Central memory CD4-positive, alpha-beta T cell (primary cell): ENCODE measurements around the gene CNOT9.
"Not testable (repeated sequence)": the region's sequence is repeated elsewhere in the genome, so short reads cannot be mapped to it uniquely, and the experiment has no call there.

Experiments
- DNase-seq: peaks from one replicate; pipeline ENCODE4 v3.0.0; 2022
- total RNA-seq, 3 experiments: gene quantifications; one replicate each; lab custom pipeline; 2026; lab: John Stamatoyannopoulos, UW

Gene CNOT9, protein sequence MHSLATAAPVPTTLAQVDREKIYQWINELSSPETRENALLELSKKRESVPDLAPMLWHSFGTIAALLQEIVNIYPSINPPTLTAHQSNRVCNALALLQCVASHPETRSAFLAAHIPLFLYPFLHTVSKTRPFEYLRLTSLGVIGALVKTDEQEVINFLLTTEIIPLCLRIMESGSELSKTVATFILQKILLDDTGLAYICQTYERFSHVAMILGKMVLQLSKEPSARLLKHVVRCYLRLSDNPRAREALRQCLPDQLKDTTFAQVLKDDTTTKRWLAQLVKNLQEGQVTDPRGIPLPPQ
- 79.9 to 185 (median 82.0) reads per million in 3 experiments for total RNA-seq

DNA sequence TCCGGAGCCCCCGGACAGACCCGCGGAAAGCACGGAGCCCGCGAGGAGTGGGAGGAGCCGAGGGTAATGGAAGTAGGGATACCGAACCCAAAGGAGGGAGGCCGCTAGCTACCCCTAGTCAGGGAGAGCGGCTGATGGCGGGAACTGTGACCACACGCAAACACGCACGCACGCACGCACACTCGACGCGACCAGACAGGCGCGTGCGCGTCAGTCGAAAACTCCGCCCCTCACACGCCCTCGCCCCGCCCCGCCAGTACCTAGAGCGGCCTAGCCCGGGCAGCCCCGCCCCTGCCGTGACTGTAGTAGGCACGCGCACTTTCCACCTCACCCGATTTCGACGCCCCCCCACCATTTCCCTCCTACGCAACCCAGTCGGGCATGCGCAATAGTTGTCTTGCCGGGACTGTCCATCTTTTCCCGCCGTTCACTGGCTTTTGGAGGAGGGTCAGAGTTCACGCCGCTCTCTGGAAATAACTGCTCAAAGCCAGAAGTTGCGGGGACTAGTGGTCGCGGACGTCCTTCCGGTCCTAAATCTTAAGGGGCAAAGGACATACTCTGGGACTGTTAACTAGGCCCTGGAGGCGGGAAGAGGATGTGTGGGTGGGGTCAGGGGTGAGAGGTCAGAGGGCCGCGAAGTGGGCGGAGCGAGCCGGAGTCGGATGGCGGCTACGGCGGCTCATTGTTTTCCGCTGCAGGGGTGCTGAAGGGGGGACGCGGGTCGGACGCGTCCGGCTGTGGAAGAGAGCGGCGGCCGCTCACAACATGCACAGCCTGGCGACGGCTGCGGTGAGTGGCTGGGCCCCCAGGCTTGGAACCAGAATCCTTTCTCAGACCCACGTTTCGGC is at the start of gene CNOT9, which contains the start of gene USP37:
Gene CNOT9 (plus strand): TSS at position 650 of the 848 bp plus-strand sequence. CDS start 116 bp downstream, at position 766.
Gene USP37 (minus strand): TSS at position 162 of the 848 bp plus-strand sequence. CDS start 9,698 bp downstream, outside the sequence.
- DNase-seq: peak; percentile 100

DNA sequence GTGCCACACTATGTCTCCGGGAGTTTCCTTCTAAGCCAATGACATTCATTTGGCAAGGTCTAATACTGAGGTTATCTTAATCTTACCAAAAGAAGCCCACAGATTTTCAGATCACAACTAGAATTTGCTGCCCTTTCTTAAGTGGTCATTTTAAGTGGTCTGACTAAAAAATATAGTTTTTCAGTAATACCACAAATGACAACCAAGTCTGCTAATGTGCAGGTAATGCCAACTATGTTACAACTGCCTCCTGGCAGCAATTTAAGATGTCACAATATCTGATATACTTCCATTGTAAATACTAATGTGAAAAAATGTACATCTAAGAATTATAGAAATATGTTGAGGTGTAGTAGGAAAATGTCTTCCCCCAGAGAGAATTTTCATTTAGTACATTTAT is 49.8 kb upstream of the CNOT9 start:
- no peak for DNase-seq

DNA sequence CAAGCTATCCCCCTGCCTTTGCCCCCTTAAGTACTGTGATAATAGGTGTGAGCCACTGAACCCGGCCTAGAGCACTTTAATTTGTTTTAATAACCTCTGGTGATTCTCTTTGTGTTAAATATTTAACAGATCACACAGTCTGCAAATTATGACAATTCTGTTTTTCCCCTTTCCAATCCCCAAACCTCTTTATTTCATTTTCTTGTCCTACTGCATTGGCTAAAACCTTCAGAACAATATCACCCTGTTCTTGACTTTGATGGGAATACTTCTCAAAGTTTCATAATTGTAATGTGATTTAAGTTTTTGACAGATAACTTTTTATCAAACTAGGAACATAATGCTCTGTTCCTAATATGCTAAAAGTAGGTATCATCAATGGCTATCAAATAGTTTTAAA is 45.0 kb upstream of the CNOT9 start:
- no peak for DNase-seq

DNA sequence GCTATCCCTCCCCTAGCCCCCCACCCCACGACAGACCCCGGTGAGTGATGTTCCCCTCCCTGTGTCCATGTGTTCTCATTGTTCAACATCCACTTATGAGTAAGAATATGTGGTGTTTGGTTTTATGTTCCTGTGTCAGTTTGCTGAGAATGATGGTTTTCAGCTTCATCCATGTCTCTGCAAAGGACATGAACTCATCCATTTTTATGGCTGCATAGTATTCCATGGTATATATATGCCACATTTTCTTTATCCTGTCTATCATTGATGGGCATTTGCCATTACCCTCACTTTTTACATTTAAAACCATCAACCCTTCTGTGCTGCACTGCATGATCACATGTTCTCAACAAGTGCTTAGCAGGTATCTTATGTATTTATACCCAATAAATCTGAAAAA is 40.2 kb upstream of the CNOT9 start:
- DNase-seq: not testable (repeated sequence)

DNA sequence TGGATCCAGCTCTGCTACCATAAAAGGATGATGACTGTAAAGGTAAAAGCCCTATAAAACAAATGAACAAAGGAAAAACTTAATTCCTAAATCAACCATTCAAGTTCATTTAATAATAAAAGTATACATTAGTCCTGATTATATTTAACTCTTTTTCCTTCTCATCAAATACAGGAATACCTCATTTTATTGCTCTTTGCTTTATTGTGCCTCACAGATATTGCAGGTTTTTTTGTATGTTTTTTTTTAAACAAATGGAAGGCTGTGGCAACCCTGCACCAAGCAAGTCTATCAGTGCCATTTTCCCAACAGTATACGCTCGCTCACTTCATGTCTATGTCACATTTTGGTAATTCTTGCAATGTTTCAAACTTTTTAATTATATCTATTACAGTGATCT is 38.6 kb upstream of the CNOT9 start:
- no peak for DNase-seq

DNA sequence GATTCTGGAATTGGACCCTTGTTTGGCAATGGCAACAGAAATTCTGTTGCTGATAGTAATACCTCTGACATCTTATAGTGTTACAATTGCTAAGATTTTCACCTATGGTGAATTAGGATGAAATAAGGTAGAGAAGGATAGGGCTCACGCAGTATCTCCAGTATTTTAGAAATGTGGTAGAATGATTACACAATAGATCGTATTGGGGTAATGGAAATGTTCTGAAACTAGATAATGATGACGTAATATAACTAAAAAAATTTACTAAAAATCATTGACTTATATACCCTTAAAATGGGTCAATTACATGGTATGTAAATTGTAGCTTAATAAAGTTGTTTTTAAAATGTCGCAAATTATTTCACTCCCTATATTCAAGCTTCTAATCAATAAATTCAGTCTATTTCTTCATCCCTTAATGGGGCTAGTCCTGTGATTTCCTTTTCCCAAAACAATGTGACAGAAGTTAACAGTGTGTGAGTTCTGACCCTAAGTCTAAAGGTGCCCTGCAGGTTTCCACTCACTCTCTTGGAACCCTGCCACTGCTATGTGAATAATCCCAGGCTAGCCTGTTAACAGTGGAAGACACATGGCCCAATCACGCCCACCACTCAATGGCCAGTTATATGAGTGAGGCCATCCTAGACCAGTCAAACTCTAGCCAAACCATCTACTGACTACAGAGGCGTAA is 31.7 kb upstream of the CNOT9 start:
- DNase-seq: no peak

DNA sequence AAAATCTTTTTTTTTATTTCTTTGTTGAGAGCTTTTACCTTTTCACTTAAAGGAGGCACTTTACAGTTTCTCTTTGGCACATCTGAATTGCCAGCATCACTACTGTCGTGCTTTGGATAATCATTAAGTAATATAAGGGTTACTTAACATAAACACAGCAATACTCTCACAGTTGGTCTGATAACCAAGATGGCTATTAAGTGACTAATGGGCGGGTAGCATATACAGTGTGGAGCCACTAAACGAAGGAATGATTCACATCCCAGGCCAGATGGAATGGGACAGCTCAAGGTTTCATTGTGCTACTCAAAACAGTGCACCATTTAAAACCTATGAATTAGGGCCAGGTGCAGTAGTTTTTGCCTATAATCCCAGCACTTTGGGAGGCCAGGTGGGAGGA is 28.6 kb upstream of the CNOT9 start:
- DNase-seq: no peak

DNA sequence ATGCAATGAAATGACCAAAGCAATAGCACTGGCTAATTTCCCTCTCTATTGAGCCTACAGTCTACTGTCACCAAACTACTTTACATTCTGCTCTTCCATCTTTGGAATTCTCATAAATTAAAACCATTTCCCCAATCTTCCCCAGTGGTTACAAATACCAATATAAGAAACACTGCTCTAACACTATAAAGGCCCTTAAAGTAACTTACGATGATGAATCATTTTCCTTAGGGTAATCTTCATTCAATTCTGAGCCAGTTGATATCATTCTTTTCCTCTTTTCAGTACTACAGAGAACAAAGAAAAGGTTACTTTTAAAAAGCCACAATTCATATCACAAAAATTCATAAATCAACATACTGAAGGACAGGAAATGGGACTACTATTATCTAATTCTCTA is 22.6 kb upstream of the CNOT9 start:
- no peak for DNase-seq

DNA sequence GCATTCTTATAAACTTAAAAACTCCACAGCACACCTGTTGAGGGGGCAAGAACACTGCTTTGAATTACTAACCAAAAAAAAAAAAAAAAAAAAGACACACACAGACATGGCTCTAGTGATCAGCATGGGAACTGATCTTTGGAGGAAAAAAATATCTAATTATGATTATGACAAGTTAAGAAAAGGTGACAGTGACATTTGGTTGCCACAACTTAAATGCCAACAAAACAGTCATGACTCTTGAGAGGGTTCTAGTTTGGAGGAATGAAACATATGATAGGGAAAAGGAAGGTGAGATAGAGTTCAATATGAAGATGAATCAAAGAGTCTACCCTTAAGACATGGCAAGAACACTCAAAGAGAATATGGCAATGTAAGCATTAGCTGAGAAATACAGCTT is 21.1 kb upstream of the CNOT9 start:
- DNase-seq: no peak

DNA sequence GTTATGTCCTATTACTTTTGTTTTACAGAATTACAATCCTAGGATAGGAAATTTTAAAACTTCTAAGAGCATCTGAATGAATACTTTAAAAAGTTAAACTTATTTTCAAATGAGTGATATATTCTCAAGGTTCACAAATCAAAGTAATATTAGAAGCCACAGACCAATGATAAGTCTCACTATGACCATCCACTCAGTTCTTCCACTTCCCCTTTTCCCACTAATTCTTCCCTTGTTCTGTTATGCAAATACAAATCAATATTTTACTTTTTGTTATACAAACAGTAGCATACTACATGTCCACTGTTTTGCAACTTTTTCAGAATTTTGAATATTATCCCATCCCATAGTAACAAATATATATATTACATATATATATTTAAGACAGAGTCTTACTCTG is 20.7 kb upstream of the CNOT9 start:
- no peak for DNase-seq

DNA sequence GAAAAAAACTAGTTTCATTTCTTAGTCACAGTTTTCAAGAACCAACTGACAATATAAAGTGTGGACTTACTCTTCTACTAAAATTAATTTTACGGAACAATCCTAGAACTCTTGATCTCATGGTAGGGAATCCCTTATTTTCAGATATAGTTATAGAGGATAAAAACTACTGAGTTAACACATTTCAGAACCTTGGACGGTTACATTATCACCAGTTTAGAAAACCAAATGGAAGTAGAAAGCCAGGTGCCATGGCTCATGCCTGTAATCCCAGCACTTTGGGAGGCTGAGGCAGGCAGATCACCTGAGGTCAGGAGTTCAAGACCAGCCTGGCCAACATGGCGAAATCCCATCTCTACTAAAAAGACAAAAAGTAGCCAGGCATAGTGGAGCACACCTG is 14.4 kb upstream of the CNOT9 start:
- DNase-seq: not testable (repeated sequence)

DNA sequence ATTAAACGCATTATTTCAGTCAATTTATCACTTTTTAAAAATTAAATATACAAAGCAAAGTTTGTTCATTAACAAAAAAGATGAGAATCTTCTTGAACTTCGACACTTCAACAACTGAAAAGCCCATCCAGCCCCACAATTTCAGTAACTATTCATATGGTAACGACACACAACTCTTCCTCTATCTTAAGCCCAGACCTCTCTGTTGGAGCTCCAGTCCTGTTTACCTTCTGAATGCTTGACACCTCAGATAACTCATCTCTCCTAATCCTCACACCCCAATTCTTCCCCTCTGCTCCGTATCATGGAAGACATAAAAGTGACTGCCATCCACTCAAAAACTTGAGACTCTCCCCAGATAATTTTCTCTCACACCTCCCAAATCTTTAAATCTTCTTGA is 13.1 kb upstream of the CNOT9 start:
- DNase-seq: no peak

DNA sequence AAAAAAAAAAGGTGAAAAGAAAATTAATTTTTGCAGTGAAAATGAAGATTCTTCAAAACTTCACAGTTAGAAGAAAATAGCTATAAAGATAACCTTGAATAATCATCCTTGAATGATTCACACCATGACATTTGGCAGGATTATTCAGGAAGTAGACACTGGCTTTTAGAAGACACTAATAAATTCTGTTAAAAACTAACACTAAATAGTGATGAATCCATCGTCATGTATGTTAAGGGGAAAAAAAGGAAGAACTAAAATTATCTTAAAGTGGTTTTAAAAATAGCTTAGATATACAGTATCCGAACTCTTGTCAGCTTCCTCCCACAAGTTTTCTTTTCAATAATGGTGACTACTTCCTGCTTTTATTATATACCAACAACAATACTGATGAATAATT is 10.7 kb upstream of the CNOT9 start:
- no peak for DNase-seq

DNA sequence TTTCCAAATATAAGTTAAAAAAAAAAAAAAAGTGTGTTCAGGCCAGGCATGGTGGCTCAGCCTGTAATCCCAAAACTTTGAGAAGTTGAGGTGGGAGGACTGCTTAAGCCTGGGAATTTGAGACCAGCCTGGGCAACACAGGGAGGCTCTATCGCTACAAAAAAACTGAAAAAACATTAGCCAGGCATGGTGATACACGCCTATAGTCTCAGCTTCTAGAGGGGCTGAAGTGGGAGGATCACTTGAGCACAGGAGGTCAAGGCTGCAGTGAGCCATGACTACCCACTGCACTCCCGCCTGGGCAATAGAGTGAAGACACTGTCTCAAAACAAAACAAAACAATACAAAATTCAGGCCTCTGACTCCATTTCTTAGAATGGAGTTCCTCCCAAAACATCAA is 9.7 kb upstream of the CNOT9 start:
- DNase-seq: no peak

DNA sequence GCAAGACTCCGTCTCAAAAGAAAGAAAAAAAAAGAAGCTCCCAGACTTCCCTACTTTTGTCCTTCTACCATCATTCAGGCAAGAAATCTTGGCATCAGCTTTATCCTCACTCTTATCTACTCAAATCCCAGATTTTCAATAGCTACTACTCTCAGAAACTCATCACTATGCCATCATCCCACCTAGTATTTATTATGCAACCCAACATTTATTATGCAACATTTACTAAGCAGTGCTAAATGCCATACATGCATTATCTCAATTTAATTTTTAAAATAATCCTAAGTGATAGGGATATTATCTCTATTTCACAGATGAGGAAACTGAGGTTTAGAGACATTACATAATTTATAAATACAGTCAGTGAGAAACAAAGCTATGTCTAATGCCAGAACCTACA is 4.6 kb upstream of the CNOT9 start:
- DNase-seq: no peak

DNA sequence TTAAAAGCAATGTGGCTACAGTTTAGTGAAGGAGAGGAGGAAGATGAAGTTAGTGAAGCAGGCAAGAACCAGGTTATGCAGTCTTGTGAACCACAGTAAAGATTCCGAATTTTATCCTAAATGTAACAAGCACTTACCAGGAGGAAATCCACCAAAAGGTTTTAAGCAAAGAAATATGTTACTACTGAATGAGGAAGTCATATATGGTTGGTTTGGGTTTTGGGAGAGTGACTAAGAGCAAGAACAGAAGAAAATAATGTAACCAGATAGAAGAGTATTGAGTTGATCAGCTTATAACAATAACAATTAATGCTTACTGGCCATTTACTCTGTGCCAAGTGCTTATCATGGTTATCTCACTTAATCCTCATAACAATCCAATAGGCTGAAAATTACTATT is 2.3 kb upstream of the CNOT9 start:
- no peak for DNase-seq

DNA sequence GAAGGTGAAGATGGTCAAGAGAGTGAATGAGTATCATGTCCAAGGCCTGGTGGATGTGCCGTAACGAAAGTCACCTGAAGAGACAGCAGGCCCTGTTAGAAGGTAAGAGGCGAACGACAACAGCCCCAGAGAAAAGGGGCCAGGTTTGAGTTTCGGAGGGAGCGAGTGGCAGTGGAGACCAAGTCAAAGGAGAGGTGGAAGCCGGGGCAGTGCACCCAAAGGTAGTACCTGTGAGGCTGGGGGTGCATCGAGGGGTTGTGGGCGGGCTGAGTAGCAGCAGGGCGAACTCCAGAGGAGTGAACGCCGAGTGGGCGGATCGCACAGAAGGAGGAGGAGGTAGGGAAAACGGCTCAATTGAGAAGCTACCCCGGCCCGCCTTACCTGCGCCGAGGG is 846 bp upstream of the CNOT9 start:
- DNase-seq: no peak

DNA sequence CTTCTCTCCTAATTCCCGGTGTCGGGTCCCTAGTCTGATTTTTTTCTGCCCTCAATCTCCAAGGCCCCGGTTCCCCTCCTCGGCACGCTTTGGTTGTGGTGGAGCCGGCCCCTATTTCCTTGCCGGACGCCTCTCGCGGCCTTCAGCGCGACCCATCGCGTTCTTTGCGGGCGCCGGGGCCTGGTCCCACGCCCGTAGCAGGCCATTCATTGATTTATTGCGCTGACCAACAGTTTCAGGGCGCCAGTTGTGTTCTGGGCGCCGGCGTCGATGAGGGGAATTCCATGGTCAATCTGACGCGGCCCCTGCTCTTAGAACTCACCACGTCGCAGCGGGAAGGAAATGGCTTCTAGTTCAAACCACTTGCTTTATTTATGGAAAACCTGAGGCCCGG is 396 bp downstream of the CNOT9 start:
- DNase-seq: peak; percentile 52

DNA sequence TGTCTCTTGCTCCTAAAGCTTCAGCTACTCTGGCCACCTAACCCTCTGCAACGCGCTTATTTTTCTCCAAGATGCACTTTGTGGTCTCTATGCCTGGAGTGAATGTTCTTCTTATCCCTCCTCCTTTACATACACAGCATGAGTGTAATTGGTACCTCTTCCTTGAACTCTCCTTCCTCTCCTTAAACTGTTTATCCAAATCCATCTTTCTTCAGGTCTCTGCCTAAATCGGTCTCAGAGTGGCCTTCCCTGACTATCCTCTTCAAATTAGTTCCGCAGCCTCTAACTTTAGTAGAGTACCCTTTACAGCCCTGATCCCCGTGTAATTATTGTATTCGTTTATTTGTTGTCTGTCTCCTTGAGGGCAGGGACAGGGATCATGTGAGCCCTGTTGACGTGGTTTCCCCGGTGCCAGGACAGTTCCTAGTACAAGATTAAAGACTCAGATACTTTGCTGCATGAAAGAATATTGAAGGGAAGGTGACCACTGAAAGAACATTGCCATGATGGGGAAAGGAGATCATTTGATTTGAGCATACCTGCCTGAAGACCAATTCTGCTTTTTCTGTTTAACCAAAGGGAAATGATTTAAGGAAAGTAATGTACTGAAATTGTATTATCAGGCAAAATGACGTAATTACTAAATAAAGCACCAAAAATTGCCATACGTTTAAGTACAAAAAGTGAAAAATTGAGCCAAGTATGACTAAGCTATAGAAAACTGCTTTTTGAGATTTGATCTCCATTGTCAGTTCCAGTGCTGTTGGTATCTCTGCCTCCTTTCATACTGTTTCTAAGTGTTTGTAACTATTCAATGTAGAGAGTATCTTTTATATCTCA is 1.2 kb downstream of the CNOT9 start:
- peak; percentile 1 for DNase-seq

DNA sequence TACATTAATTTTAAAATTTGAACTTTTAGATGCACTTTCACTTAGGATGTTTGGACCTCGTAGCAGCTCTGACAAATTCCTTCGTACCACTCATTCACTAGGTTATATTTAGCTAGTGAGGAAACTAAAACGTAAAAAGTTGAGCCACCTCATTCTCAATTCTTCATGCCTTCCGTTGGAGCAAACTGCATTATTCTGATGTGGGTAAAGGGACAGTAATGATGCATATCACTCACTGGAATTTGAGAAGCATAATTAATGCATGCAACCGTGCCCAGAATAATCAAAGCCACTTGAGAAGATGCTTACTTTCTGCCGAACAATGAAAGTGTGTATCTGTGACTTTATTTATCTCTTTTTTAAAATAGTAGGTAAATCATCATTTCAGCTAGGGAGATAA is 2.2 kb downstream of the CNOT9 start:
- DNase-seq: no peak

DNA sequence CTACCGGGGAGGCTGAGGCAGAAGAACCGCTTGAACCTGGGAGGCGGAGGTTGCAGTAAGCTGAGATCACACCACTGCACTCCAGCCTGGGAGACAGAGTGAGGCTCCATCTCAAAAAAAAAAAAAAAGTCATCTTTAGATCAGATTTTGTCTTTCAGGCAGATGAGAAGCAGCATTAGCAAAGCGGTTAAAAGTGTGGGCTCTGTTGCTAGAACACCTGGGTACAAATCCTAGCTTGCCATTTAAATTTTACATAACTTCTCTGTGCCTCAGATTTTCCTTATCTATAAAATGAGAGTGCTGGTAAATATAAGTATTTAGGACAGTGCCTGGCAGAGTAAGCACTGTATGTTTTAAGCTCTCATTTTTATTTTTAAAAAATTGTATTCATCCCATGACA is 8.2 kb downstream of the CNOT9 start:
- no peak for DNase-seq

DNA sequence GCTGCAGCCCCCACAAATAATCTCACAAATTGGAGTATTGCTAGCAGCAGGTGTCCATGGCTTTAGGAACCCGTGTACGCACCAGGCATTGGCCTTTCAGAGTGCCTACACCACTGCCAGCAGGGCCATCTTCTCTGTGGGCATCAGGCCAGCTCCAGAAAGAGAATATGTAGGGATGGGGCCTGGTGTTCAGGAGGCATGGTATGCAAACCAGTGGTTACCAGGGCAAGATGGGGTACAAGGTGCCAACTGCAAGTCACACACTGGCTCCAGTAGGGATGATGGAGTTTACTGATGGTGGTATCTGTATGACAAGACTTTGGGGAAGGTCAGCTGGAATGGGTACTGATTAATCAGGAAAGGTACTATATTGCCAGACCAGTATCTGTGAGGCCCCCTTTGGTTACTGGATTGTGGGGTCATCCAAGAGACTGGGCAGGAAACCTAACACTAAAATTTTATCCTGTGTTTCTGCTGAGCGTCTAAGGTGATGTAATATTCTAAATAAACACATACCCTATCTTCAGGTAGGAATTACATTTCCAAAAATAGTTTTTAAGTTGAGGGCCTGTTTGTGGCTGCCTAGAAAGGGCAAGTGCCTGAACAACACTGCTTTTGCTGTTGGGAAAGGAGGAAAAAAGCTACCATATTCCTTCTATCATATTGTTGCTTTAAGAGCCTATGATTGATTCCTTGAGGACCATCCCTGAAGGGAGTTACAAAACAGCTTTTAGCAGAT is 9.0 kb downstream of the CNOT9 start:
- no peak for DNase-seq
